Activated CD4-positive, alpha-beta memory T cell treated with anti-CD3 and anti-CD28 coated beads, Interleukin-2, amount 10 ng/mL, durations not matched to agents 7 days and 5 days (primary cell): ENCODE measurements around the gene SRP14. TPM values are rescaled to one million over a fixed set of nuclear protein-coding genes. Genes with fewer than 3 reads are reported as not detected.
"Not testable (repeated sequence)": the region's sequence is repeated elsewhere in the genome, so short reads cannot be mapped to it uniquely, and the experiment has no call there.

Experiments
- CTCF ChIA-PET: fragments of 350-600 bp; sonication (Branson Sonifier 250); formaldehyde crosslinking; loops from one replicate; lab custom pipeline; 2021; ENCODE audit warnings: antibody characterized with exemption, inconsistent platforms; lab: Charles Lee
- POLR2A ChIA-PET: fragments of 350-600 bp; sonication (Branson Sonifier 250); formaldehyde crosslinking; loops from one replicate; lab custom pipeline; 2021; ENCODE audit warnings: antibody characterized with exemption; lab: Charles Lee
- DNase-seq: peaks from one replicate; pipeline ENCODE4 v3.0.0-alpha.2; 2020
- H3K27ac Mint-ChIP-seq: one replicate; pipeline ENCODE4 v1.8.0; 2021; ENCODE audit warnings: mild to moderate bottlenecking, mixed read lengths
- H3K27me3 Mint-ChIP-seq: one replicate; pipeline ENCODE4 v1.8.0; 2021; ENCODE audit warnings: mixed read lengths
- H3K36me3 Mint-ChIP-seq: one replicate; pipeline ENCODE4 v1.8.0; 2021; ENCODE audit warnings: low read depth, mixed read lengths
- H3K4me1 Mint-ChIP-seq: one replicate; pipeline ENCODE4 v1.8.0; 2021; ENCODE audit warnings: mixed read lengths
- H3K4me3 Mint-ChIP-seq: one replicate; pipeline ENCODE4 v1.8.0; 2021; ENCODE audit warnings: mild to moderate bottlenecking, mixed read lengths
- H3K9me3 Mint-ChIP-seq: one replicate; pipeline ENCODE4 v1.8.0; 2021; ENCODE audit warnings: mixed read lengths
- total RNA-seq, 2 experiments: library from RNA; stranded (reverse); gene quantifications; one replicate each; pipeline ENCODE4 v1.2.3, GENCODE V29; 2021

Gene SRP14
- total RNA-seq, 2 experiments from 2014 or later: 150 to 153 TPM

DNA sequence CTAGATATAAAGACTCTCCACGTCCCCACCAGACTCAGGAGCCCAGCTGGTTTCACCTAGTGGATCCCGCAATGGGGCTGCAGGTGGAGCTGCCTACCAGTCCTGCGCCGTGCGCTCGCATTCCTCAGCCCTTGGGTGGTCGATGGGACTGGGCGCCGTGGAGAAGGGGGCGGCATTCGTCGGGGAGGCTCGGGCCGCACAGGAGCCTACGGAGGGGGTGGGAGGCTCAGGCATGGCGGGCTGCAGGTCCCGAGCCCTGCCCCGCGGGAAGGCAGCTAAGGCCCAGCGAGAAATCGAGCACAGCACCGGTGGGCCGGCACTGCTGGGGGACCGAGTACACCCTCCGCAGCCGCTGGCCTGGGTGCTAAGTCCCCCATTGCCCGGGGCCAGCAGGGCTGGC is 35.7 kb upstream of the SRP14 start:
- H3K27ac Mint-ChIP-seq, H3K36me3 Mint-ChIP-seq, H3K4me1 Mint-ChIP-seq, H3K4me3 Mint-ChIP-seq, DNase-seq, H3K9me3 Mint-ChIP-seq, POLR2A ChIA-PET: not testable (repeated sequence)
- H3K27me3 Mint-ChIP-seq: peaks cover 13% of the 10 kb centered on the region
- CTCF ChIA-PET: interaction anchor here (1.5 kb wide), 1 partner anchor 30 kb away, joined by 5 read pairs; no protein-coding TSS in a partner anchor

DNA sequence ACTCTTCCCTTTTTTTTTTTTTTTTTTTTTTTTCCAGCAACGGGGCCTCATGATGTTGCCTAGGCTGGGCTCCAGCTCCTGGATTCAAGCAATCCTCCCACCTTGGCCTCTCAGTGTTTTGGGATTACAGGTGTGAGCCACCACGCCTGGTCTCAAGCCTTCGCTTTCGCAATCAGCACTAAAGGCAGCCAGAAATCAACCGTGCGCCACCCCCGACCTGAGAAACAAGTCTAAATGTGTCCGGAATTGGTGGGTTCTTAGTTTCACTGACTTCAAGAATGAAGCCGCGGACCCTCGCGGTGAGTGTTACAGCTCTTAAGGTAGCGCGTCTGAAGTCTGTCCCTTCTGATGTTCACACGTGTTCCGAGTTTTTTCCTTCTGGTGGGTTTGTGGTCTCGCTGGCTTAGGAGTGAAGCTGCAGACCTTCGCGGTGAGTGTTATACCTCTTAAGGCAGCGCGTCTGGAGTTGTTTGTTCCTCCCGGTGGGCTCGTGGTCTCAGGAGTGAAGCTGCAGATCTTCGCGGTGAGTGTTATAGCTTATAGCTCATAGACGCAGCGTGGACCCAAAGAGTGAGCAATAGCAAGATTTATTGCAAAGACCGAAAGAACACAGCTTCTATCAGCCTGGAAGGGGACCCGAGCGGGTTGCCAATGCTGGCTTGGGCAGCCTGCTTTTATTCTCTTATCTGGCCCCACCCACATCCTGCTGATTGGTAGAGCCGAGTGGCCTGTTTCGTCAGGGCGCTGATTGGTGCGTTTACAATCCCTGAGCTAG is 34.9 kb upstream of the SRP14 start:
- ChIA-PET CTCF (interaction anchor here (1.5 kb wide), 1 partner anchor 31 kb away, joined by 5 read pairs; no protein-coding TSS in a partner anchor), POLR2A (interaction anchor here (1.5 kb wide), 1 partner anchor 35 kb away, joined by 3 read pairs; the partner anchor contains the start of gene SRP14)
- H3K27me3 Mint-ChIP-seq: peaks cover 11% of the 10 kb centered on the region
- not testable (repeated sequence) for H3K4me3 Mint-ChIP-seq, H3K36me3 Mint-ChIP-seq, H3K9me3 Mint-ChIP-seq, DNase-seq, H3K4me1 Mint-ChIP-seq, H3K27ac Mint-ChIP-seq

DNA sequence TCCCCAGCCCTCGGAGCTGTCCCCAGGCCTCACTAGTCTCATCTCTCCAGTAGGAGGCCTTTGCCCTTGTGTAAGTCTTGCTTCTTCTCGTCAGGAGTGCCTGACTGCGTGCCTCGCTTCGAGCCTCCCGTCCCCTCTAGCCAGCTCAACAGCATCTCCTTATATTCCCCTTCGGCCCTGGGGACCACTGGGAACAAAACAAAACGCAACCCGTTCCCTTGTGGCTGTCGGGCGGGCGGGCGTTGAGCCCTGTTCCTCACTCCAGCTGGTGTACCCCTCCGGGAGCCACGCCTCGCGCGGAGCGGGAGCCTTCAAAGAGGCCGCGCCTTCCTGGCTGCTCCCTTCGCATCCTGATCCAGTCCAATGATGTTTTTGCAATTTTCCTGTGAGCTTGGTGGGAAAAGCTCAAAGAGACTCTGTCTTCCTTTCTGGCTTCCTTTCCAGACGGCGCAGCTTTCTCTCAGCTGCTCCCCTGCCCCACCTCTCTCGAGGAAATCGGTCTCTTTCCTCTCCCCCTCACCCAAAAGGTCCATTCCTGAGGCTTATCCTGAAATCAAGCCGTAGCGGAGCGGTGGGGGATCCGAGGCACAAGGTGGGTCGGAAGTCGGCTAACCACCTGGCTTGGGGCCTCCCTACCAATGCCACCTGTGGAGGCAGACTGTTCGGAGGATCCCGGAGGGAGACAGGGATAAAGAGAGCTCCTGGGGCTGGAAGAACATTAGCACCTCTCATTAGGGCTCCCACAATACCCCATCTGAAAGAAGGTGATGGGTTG is 33.4 kb upstream of the SRP14 start:
- Mint-ChIP-seq H3K4me1 (peaks cover 7% of the 10 kb centered on the region), H3K27ac (no peak overlapping the region)
- CTCF ChIA-PET: interaction anchor here (1.3 kb wide), 1 partner anchor 33 kb away, joined by 3 read pairs; no protein-coding TSS in a partner anchor

DNA sequence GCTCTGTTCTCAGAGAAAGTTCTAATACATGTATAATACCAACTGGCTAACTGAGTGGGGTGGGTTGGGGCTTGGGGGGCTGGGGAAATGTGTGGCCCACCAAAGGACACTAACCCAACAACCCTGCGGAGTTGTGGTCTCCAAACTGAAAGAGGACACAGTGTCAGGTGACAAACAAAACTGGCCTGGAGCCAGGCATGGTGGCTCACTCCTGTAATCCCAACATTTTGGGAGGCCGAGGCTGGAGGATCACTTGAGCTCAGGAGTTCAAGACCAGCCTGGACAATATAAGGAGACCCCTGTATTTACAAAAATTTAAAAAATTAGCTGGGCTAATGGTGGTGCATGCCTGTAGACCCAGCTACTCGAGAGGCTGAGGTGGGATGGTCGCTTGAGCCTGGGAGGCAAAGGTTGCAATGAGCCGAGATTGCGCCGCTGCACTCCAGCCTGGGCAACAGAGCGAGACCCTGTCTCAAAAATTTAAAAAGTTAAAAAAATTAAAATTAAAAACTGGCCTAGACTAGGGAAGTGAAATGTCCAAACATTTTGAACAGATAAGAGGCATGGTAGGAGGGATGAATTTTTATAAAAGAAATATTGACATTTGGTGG is 31.7 kb upstream of the SRP14 start:
- Mint-ChIP-seq H3K9me3 (no peaks in the 10 kb centered on the region), H3K27ac (no peak overlapping the region), H3K27me3 (peaks cover 2% of the 10 kb centered on the region), H3K36me3 (no peaks in the 10 kb centered on the region), H3K4me3 (no peak overlapping the region), H3K4me1 (peaks cover 7% of the 10 kb centered on the region)
- CTCF ChIA-PET: interaction anchor here (0.5 to 1.4 kb wide), 2 partner anchors 34 to 141 kb away, joined by 3 read pairs; no protein-coding TSS in a partner anchor
- DNase-seq: no peak
- POLR2A ChIA-PET: interaction anchor here (0.9 kb wide), 1 partner anchor 36 kb away, joined by 3 read pairs; no protein-coding TSS in a partner anchor

More for the DNA sequence above, 33.4 kb upstream of the SRP14 start:
- POLR2A ChIA-PET: interaction anchor here (1.5 kb wide), 1 partner anchor 33 kb away, joined by 3 read pairs; the partner anchor contains the start of gene SRP14
- Mint-ChIP-seq H3K9me3 (no peaks in the 10 kb centered on the region), H3K4me3 (no peak overlapping the region), H3K36me3 (no peaks in the 10 kb centered on the region), H3K27me3 (peaks cover 2% of the 10 kb centered on the region)
- no peak for DNase-seq

DNA sequence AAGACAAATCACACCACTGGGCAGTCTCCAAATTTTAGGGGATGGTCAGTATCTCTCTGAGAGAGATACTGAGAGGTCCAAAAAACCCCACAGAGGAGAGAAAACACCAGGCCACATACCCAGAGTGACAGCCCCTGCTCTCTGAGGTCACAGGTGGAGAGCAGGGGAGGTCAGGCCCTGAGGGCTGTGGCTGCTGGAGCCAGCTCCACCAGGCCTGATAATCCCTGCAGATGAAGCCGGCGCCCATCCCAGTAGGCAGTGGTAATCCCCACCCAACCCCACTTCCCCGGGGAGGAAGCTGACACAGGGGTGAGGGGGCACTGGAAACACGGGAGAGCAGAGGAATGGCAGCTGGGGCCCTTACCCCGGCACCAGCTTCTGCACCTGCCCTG is 31.2 kb upstream of the SRP14 start:
- DNase-seq: no peak
- H3K36me3 Mint-ChIP-seq: no peaks in the 10 kb centered on the region
- ChIA-PET CTCF (interaction anchor here (0.5 to 1.4 kb wide), 2 partner anchors 34 to 142 kb away, joined by 3 read pairs; no protein-coding TSS in a partner anchor), POLR2A (interaction anchor here (0.9 kb wide), 1 partner anchor 37 kb away, joined by 3 read pairs; no protein-coding TSS in a partner anchor)
- H3K4me3 Mint-ChIP-seq: no peak overlapping the region
- H3K9me3 Mint-ChIP-seq: no peaks in the 10 kb centered on the region
- peaks cover 2% of the 10 kb centered on the region for H3K27me3 Mint-ChIP-seq
- H3K27ac Mint-ChIP-seq: no peak overlapping the region
- H3K4me1 Mint-ChIP-seq: peaks cover 7% of the 10 kb centered on the region

DNA sequence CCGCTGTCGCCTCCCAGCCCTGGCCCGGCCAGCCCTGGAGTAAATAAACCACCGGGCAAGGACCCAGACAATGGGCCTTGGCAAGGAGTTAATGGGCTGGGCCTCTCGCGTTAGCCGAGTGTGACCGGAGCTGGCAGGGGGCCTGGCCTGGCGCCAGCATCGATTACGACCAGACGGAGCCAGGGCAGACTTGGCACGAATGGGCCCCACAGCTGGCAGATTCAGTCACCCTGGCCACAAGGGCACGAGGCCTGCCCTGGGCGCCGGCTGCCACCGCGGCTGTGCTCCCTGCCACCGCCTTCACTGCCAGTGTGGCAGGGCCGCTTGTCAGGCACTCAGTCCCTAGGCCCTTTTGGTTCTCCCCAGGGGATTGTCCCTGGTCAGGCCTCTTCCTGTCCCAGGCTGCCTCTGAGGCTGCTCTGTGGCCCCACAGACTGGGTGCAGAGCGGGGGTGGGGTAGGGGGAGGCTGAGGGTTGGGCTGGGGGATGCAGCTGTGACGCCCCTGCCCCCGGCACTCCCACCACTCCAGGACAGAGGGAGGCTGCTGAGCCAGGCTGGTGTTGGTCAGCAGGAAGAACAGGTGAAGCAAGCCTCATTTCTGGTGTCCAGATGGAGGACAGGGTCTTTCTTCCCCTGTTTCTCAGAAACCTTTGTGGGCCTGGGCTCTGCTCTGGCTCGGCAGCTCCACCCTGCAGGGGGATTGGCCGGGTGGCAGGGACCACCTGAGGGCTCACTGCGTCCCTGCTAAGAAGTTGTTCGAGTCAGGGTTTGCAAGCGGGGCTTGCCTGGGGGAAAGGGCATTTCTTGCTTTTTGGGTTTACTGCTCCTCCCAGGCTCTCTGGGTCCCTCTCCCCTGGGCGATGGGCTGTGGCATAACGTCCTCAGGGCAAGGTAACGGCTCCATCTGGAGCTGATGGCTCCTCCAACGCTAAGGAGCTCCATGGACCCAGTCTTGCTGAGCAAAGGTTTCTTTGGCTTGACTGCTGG is 30.5 kb upstream of the SRP14 start:
- H3K4me3 Mint-ChIP-seq: no peak overlapping the region
- POLR2A ChIA-PET: interaction anchor here (0.9 kb wide), 1 partner anchor 37 kb away, joined by 3 read pairs; no protein-coding TSS in a partner anchor
- no peaks in the 10 kb centered on the region for H3K36me3 Mint-ChIP-seq
- peaks cover 14% of the 10 kb centered on the region for H3K4me1 Mint-ChIP-seq
- H3K27ac Mint-ChIP-seq: no peak overlapping the region
- no peaks in the 10 kb centered on the region for H3K9me3 Mint-ChIP-seq
- peaks cover 2% of the 10 kb centered on the region for H3K27me3 Mint-ChIP-seq
- DNase-seq: no peak
- CTCF ChIA-PET: interaction anchor here (1.4 kb wide), 1 partner anchor 35 kb away, joined by 3 read pairs; no protein-coding TSS in a partner anchor

DNA sequence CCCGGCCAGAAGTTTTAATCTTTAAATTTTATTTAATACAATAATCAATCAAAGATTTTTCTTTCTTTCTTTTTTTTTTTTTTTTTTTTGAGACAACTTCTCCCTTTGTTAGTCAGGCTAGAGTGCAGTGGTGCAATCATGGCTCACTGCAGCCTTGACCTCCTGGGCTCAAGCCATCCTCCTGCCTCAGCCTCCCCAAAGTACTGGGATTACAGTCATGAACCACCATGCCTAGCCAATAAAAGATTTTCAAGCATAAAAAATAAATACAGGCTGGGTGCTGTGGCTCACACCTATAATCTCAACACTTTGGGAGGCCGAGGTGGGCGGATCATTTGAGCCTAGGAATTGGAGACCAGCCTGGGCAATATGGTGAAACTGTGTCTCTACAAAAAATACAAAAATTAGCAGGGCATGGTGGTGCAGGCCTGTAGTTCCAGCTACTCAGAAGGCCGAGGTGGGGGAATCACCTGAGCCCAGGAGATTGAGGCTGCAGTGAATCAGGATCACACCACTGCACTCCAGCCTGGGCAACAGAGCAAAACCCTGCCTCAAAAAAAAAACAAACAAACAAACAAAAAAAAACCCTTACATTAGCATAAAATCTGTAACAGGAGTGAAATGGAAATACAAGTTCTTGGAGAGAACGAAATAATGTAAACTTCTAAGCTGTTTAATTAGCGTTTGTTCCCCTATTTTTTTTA is 29.1 kb upstream of the SRP14 start:
- H3K27ac Mint-ChIP-seq: no peak overlapping the region
- ChIA-PET CTCF (interaction anchor here (0.7 to 3.0 kb wide), 2 partner anchors 13 to 37 kb away, joined by 3 to 8 read pairs; no protein-coding TSS in a partner anchor), POLR2A (no interaction called here)
- H3K4me1 Mint-ChIP-seq: peaks cover 13% of the 10 kb centered on the region
- H3K36me3 Mint-ChIP-seq: no peaks in the 10 kb centered on the region
- no peaks in the 10 kb centered on the region for H3K9me3 Mint-ChIP-seq
- peaks cover 2% of the 10 kb centered on the region for H3K27me3 Mint-ChIP-seq
- DNase-seq: no peak
- no peak overlapping the region for H3K4me3 Mint-ChIP-seq

DNA sequence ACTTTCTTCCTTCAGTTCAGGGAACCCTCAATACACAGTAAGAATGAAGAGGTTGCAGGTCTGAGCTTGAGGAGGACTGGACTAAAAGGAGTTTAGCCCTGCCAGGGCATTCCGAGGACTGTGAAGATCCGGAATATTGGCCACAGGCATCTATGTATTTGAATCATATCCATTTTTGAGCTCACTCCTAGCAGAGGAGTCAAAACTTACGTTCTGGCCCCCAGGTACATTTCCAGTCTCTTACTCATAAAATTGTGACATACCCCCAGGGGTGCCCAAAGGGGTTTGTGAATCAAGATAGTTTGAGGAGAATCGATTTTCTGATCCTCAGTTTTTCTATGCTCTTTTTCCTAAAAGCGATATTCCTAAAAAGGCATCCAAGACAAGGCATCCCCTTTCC is 27.6 kb upstream of the SRP14 start:
- Mint-ChIP-seq H3K27me3 (peaks cover 2% of the 10 kb centered on the region), H3K9me3 (no peaks in the 10 kb centered on the region), H3K4me3 (no peak overlapping the region), H3K4me1 (peaks cover 13% of the 10 kb centered on the region), H3K36me3 (no peaks in the 10 kb centered on the region), H3K27ac (no peak overlapping the region)
- POLR2A ChIA-PET: interaction anchor here (1.1 to 1.3 kb wide), 2 partner anchors 12 to 20 kb away, joined by 3 read pairs; no protein-coding TSS in a partner anchor
- CTCF ChIA-PET: interaction anchor here (0.9 to 3.0 kb wide), 2 partner anchors 21 to 38 kb away, joined by 3 to 8 read pairs; no protein-coding TSS in a partner anchor
- no peak for DNase-seq

DNA sequence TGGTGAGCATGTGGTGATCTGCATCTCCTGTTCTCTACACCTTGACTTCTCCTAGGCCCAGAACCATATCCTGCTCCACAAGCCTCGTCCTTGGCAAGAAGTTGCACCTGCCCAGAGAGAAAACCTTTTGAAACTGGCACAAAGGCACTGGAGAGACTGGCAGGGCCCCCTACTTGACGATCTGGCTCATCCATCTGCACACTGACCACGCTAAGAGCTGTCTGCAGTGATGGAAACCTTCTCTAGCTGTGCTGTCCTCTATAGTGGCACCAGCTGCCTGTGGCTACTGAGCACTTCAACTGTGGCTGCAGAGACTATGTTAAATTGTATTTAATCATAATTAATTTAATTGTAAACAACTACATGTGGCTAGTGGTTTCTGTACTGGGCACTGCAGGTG is 26.2 kb upstream of the SRP14 start:
- ChIA-PET CTCF (no interaction called here), POLR2A (no interaction called here)
- H3K36me3 Mint-ChIP-seq: peaks cover 3% of the 10 kb centered on the region
- H3K27me3 Mint-ChIP-seq: peaks cover 2% of the 10 kb centered on the region
- H3K27ac Mint-ChIP-seq: no peak overlapping the region
- DNase-seq: no peak
- H3K4me1 Mint-ChIP-seq: peaks cover 13% of the 10 kb centered on the region
- H3K4me3 Mint-ChIP-seq: no peak overlapping the region
- H3K9me3 Mint-ChIP-seq: no peaks in the 10 kb centered on the region

DNA sequence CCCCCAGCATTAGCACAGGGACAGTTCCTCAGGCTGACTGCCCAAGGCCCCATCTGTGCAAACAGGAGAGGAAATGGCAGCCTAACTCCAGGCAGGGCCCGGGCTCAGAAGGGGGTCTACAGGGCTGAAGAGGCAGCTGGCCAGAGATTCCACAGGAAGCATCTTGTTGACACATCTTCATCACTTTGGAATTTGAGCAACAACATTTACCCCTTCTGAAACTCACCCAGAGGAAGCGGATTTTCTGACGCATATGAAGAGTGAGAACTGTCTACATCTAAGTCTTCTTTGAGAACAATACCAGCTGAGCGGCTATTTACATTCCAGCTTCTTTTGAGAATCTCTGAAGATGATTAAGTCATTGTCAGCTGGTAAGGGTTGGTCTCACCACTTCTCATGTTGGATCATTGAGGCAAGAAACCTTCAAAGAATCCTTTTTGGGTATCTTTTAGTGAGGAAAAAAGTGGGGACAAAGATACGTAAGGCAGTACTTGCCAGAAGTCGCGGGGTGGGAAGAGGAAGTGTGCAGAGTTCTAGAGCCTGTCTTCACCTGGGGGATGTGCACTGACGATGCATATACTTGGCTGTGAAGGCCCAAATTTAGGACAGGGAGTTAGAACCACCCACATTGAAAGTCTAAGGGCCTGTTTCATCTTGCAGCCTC is 25.4 kb upstream of the SRP14 start:
- no peak for DNase-seq
- Mint-ChIP-seq H3K9me3 (no peaks in the 10 kb centered on the region), H3K27ac (no peak overlapping the region), H3K4me3 (no peak overlapping the region), H3K4me1 (peaks cover 19% of the 10 kb centered on the region), H3K36me3 (peaks cover 3% of the 10 kb centered on the region), H3K27me3 (no peaks in the 10 kb centered on the region)
- ChIA-PET CTCF (no interaction called here), POLR2A (interaction anchor here (0.9 kb wide), 1 partner anchor 10 kb away, joined by 4 read pairs; no protein-coding TSS in a partner anchor)
